A549 (cell line): ENCODE results near the gene LAMTOR5. TPM values are rescaled to one million over a fixed set of nuclear protein-coding genes. Genes with fewer than 3 reads are reported as not detected.
A peak's percentile ranks its signal among the peaks of the same experiment; 100 is the strongest.
"Not testable (repeated sequence)": the region's sequence is repeated elsewhere in the genome, so short reads cannot be mapped to it uniquely, and the experiment has no call there.

Source experiments
- ATAC-seq, 2 experiments: fragments of 200-7000 bp in 1 of 2; fragments of >200 bp in 1 of 2; cut with Nextera tagmentation in 1 of 2; cut with Tn5 transposase in 1 of 2; 3 replicates each; pipeline versions ENCODE4 v1.8.0 to v1.9.1; 2018 to 2020; ENCODE audit warnings: mild to moderate bottlenecking in 1 of 2, moderate library complexity in 1 of 2
- CTCF ChIA-PET: fragments of 300-600 bp; sonication (Branson Sonifier 250); formaldehyde crosslinking; extraction: SDS; loops from one replicate; lab custom pipeline; 2021; ENCODE audit warnings: antibody characterized with exemption, inconsistent platforms; lab: Yijun Ruan, JAX
- POLR2A ChIA-PET: fragments of 350-600 bp; formaldehyde crosslinking; extraction: SDS; loops from one replicate; lab custom pipeline; 2021; ENCODE audit warnings: antibody characterized with exemption, inconsistent platforms; lab: Yijun Ruan, JAX
- DNase-seq, 2 experiments: peaks; one replicate each; pipeline versions ENCODE4 v3.0.0 to v3.0.0-alpha.2; 2011 to 2016; ENCODE audit warnings: low read depth in 1 of 2, low spot score in 1 of 2
- FAIRE-seq: peaks from 2 replicates; lab custom pipeline; 2011; peaks lifted over from hg19 to GRCh38; lab: Jason Lieb, UNC
- H3K27ac ChIP-seq, 2 experiments: fragments of >200 bp; sonication (Bioruptor Twin); formaldehyde crosslinking; 3 replicates each; pipeline ENCODE4 v1.5.1; 2016 to 2017
- H3K4me1 ChIP-seq: fragments of >200 bp; sonication (Bioruptor Twin); formaldehyde crosslinking; 3 replicates; pipeline ENCODE4 v1.6.1; 2016
- H3K4me2 ChIP-seq: fragments of >200 bp; sonication (Bioruptor Twin); formaldehyde crosslinking; 3 replicates; pipeline ENCODE4 v1.6.1; 2016
- H3K4me3 ChIP-seq: fragments of >200 bp; sonication (Bioruptor Twin); formaldehyde crosslinking; 3 replicates; pipeline ENCODE4 v1.5.1; 2016
- H3K9me3 ChIP-seq: fragments of >200 bp; sonication (Bioruptor Twin); formaldehyde crosslinking; 3 replicates; pipeline ENCODE4 v1.6.1; 2016
- CTCF ChIP-seq: fragments of >200 bp; sonication (Bioruptor Twin); formaldehyde crosslinking; IDR thresholded peaks from 3 replicates; pipeline ENCODE4 v1.5.1; 2016
- FOSB ChIP-seq: fragments of 250-450 bp; sonication (Bioruptor Pico); IDR thresholded peaks from 2 replicates; pipeline ENCODE4 v1.5.0; 2020; ENCODE audit warnings: mild to moderate bottlenecking, moderate library complexity
- FOXS1 ChIP-seq: fragments of 250-450 bp; sonication (Bioruptor Pico); IDR thresholded peaks from 2 replicates; pipeline ENCODE4 v1.5.0; 2020; ENCODE audit warnings: mild to moderate bottlenecking, moderate library complexity
- HMGXB4 ChIP-seq: fragments of 250-450 bp; sonication (Bioruptor Pico); IDR thresholded peaks from 2 replicates; pipeline ENCODE4 v1.5.0; 2021; ENCODE audit warnings: mild to moderate bottlenecking, moderate library complexity, borderline replicate concordance
- HOXB13 ChIP-seq: fragments of 250-450 bp; sonication (Bioruptor Pico); IDR thresholded peaks from 2 replicates; pipeline ENCODE4 v1.5.0; 2020; ENCODE audit warnings: low read depth, mild to moderate bottlenecking, moderate library complexity
- JUN ChIP-seq, 2 experiments: fragments of >200 bp; sonication (Bioruptor Twin); formaldehyde crosslinking; IDR thresholded peaks; 2 replicates in 1 of 2; 3 replicates in 1 of 2; pipeline ENCODE4 v1.6.1; 2016 to 2017
- KDM1A ChIP-seq: fragments of 200-600 bp; sonication (generic); IDR thresholded peaks from 2 replicates; pipeline ENCODE4 v1.6.1; 2016; ENCODE audit warnings: low read depth, mild to moderate bottlenecking
- MAFK ChIP-seq: fragments of 450-650 bp; IDR thresholded peaks from 2 replicates; pipeline ENCODE4 v1.6.1; 2014; ENCODE audit not compliant: partially characterized antibody
- MAX ChIP-seq: IDR thresholded peaks from 2 replicates; pipeline ENCODE4 v1.6.1; 2012
- MAZ ChIP-seq: fragments of 150-350 bp; IDR thresholded peaks from 2 replicates; pipeline ENCODE4 v1.6.1; 2014; ENCODE audit warnings: antibody characterized with exemption, low read depth, low read length, borderline replicate concordance
- NPAS2 ChIP-seq: fragments of 250-450 bp; sonication (Bioruptor Pico); IDR thresholded peaks from 2 replicates; pipeline ENCODE4 v1.8.0; 2022; ENCODE audit warnings: mild to moderate bottlenecking, moderate library complexity, borderline replicate concordance
- POLR2AphosphoS2 ChIP-seq: conservative IDR thresholded peaks from 2 replicates; pipeline ENCODE4 v1.6.1; 2012; ENCODE audit warnings: low read length, improper control_type of control experiment, inconsistent platforms
- RAD21 ChIP-seq, 2 experiments: fragments of >200 bp in 1 of 2; sonication (Bioruptor Twin) in 1 of 2; formaldehyde crosslinking in 1 of 2; IDR thresholded peaks in 1 of 2; conservative IDR thresholded peaks in 1 of 2; 2 replicates in 1 of 2; 3 replicates in 1 of 2; pipeline ENCODE4 v1.6.1; 2012 to 2018; ENCODE audit warnings: inconsistent platforms in 1 of 2
- SMC3 ChIP-seq: fragments of >200 bp; sonication (Bioruptor Twin); formaldehyde crosslinking; IDR thresholded peaks from 3 replicates; pipeline ENCODE4 v1.6.1; 2018; ENCODE audit warnings: inconsistent platforms
- TFCP2L1 ChIP-seq: fragments of 250-450 bp; sonication (Bioruptor Pico); IDR thresholded peaks from 2 replicates; pipeline ENCODE4 v1.5.0; 2021; ENCODE audit warnings: mild to moderate bottlenecking
- TP53 ChIP-seq: fragments of 250-450 bp; sonication (Bioruptor Pico); IDR thresholded peaks from 2 replicates; pipeline ENCODE4 v1.5.0; 2021; ENCODE audit warnings: mild to moderate bottlenecking, moderate library complexity
- ZSCAN20 ChIP-seq: fragments of 250-450 bp; sonication (Bioruptor Pico); IDR thresholded peaks from 2 replicates; pipeline ENCODE4 v1.8.0; 2022; ENCODE audit warnings: mild to moderate bottlenecking, moderate library complexity
- WGBS: methylation state at CpG from one replicate; pipeline ENCODE4 v1.1.6; 2017; ENCODE audit errors: missing lambda C conversion rate; 5-methylcytosine and 5-hydroxymethylcytosine counted together
- polyA plus RNA-seq, 4 experiments: library from polyadenylated mRNA; depleted of rRNA in 3 of 4; stranded (reverse); fragments of >200 nt; fragmentation: RNase III in 1 of 4; extraction: RNeasy Plus Mini Kit Qiagen cat#74134 plus additional on column Dnase treatment in 1 of 4; gene quantifications; 2 replicates in 3 of 4; 3 replicates in 1 of 4; pipeline ENCODE4 v1.2.3, GENCODE V29; 2011 to 2017

The LAMTOR5 gene
- polyA plus RNA-seq, 2 of the 4 experiments (the other 2 are of a cell fraction): 254 to 256 TPM

- ChIA-PET CTCF (interaction anchor here (9.4 to 11.8 kb wide), 2 partner anchors 38 to 78 kb away, joined by 146 to 326 read pairs; partner anchors contain the start of gene PROK1), POLR2A (no interaction called here)
- H3K4me2 ChIP-seq: no peak overlapping the region
- no peak overlapping the region for H3K4me3 ChIP-seq
- H3K27ac ChIP-seq: no peak overlapping the region
- no peak for ATAC-seq
- no peak for FAIRE-seq
- TF ChIP-seq KDM1A (no peak), MAFK (no peak), HOXB13 (CRISPR knock-in tag) (no peak), MAX (no peak), POLR2AphosphoS2 (no peak), SMC3 (no peak), MAZ (no peak), TP53 (CRISPR knock-in tag) (no peak), ZSCAN20 (no peak), FOSB (CRISPR knock-in tag) (no peak), NPAS2 (CRISPR knock-in tag) (no peak), HMGXB4 (CRISPR knock-in tag) (no peak), FOXS1 (CRISPR knock-in tag) (no peak), JUN (IDR thresholded peaks at IDR 0.05) (no peak)
- no peaks in the 10 kb centered on the region for H3K9me3 ChIP-seq
- no peak for DNase-seq
- WGBS: 0% methylated on average over 1 of the region's 1 CpG
- H3K4me1 ChIP-seq: no peaks in the 10 kb centered on the region
Measured at GRCh38 chr1:110418729-110419128, 11.2 kb upstream of the LAMTOR5 start.

- H3K9me3 ChIP-seq, ATAC-seq, FAIRE-seq, DNase-seq, H3K4me2 ChIP-seq, H3K27ac ChIP-seq, H3K4me3 ChIP-seq: not testable (repeated sequence)
- 92% methylated on average over 1 of the region's 1 CpG for WGBS
- ChIA-PET CTCF (interaction anchor here (0.6 to 11.8 kb wide), 32 partner anchors 8 to 325 kb away, joined by 3 to 326 read pairs (median 5); partner anchors contain the start of genes PROK1 and RBM15), POLR2A (interaction anchor here (1.9 kb wide), 1 partner anchor 83 kb away, joined by 9 read pairs; no protein-coding TSS in a partner anchor)
- peaks cover 10% of the 10 kb centered on the region for H3K4me1 ChIP-seq
Measured at GRCh38 chr1:110413045-110413444, 5.6 kb upstream of the LAMTOR5 start.

- Histone ChIP-seq H3K4me1 (peaks cover 10% of the 10 kb centered on the region), H3K27ac (peak overlapping the region in 1 of 2 experiments; percentile 58; a peak in 1 of 6 replicates), H3K9me3 (no peaks in the 10 kb centered on the region), H3K4me3 (no peak overlapping the region), H3K4me2 (no peak overlapping the region)
- no peak for FAIRE-seq
- DNase-seq: peak; percentile 57 to 63
- peak; percentile 91 for ATAC-seq
- ChIA-PET POLR2A (interaction anchor here (1.9 kb wide), 1 partner anchor 83 kb away, joined by 9 read pairs; no protein-coding TSS in a partner anchor), CTCF (interaction anchor here (0.6 to 11.8 kb wide), 39 partner anchors 8 to 325 kb away, joined by 3 to 326 read pairs (median 4); partner anchors contain the start of genes PROK1 and RBM15)
- 7% methylated on average over 3 of the region's 4 CpGs for WGBS
- TF ChIP-seq POLR2AphosphoS2 (no peak), CTCF (peak; percentile 75), RAD21 (conservative IDR thresholded peaks at IDR 0.05 in 1 of 2, IDR thresholded peaks at IDR 0.05 in 1 of 2) (peak; percentile 82 to 86), SMC3 (peak; percentile 93), TFCP2L1 (CRISPR knock-in tag) (no peak)
Measured at GRCh38 chr1:110412576-110412975, 5.1 kb upstream of the LAMTOR5 start.
